ENCODE results near the gene RAB26.
A peak's percentile ranks its signal among the peaks of the same experiment; 100 is the strongest.

RAB26 gene

DNA sequence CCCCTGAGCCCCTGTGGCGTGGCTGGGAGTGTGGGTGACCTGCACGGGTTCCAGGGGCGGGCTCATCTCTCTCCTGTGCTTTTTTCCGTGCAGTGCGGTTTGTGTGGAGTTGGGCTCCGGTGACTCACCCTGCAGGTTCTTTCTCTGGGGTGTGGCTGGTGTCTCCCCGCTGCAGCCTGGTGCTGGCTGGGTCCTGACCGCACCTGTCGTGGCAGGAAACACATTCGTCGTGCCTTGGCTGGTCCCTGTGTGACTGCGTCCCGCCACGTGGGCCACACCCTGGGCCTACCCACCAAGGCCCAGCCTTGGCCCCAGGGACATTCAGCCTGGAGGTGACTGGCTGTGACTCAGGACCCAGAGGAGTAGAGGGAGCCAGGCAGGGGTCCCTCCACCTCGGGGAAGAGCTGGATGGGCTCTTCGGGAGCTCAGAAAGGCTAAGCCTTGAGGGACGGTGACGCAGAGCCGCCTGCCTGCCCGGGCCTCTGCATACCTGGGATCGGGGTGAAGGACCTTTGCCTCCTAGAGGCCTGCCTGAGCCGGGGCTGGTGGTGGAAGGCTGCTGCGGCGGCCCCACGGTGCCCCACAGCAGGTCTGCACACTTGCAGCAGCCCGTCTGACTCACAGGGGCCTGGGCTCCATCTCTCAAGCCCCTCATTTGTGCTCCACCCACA, 14.9 kb downstream of the RAB26 start:
- DNase-seq, result no peak

DNA sequence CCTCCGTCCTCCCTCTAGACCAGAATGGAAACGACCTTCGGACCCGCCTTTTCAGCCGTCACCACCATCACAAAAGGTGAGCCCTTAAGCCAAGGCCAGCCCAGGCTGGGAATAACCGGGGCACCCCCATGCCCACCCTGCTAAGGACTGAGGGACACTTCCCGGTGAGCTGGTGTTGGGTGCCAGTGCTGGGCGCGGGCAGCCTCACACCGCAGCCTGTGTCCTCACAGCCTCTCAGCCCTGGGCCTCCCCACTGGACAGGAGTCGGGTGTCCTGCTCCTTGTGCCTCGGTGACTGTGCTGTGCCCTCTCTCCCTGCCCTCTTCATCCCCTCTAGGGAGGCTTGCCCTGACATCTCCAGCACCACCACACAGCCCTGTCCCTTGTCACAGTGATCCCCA, 17.4 kb downstream of the RAB26 start:
- DNase-seq, result no peak

DNA sequence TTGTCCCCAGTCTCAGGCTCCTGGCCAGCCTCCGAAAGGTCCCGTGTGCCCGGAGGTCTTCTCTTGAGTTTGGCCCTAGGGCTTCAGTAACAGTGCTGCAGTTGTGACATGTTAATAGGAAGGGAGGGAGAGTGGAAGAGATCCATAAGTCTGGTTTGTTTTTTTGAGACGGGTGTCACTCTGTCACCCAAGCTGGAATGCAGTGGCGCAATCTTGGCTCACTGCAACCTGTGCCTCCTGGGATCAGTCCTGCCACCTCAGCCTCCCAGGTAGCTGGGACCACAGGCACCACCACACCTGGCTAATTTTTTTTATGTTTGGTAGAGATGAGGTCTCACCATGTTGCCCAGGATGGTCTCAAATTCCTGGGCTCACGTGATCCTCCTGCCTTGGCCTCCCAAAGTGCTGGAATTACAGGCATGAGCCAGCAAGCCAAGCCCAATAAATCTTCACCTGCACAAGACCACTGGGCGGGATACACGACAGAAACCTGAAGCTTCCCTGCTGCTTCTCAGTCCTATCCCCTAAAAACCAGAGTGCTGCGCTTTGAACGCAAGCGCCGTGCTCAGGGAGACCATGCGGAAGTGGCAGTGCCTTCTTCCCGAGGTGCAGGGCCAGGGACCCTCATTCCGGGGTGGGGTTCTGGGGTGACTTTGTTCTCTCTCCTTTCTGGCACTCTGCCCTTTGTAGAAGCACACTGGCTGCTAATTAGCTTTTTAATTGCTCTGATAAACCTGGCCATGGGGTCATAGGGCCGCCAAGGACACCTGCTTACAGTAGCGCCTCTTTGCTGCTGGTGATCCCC, 18.0 kb downstream of the RAB26 start:
- no peak for DNase-seq

DNA sequence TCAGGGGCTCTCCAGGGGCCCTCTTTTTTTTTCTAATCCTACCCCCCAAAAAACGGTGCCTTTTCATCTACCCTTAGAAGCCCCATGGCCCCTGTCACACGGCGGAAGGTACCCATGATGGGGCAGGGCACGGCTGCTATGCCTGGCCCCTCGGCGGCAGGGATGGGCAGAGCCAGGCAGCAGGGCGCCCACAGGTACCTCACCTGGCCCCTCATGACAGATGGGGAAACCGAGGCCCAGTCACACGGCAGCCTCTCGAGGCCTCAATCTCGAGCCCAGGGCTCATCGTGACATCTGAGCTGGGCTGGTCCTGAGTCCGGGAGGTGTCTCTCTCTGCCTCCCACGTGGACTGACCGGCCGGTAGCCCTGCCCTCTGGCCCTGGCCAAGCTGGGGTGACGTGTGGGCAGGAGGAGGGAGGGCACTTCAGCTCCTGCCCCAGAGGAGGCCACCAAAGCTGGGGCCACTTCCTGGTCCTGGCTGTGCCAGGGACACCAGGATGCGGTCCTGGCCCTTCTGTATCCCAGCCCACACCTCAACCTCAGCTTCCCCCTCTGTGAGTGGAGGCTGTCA, 18.7 kb downstream of the RAB26 start:
- no peak for DNase-seq

DNA sequence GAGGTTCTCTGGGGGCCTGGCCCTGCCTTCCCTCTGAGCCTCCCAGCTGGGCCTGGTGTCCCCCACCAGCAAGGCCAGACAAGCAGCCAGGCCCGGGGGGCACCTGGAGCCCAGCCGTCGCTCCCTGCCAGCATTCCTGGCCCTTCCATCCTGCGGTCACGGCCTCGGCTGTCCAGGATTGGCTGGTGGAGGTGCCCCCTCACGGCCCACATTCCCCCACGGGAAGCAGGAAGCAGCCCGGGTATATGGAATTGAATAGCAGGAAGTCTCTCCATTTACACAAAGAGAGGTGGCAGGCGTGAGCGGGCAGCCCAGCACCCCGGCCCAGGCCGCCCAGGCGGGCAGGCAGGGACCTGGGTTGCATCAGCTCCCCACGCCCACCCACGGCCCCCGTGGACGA, 21.7 kb downstream of the RAB26 start:
- DNase-seq, result no peak

DNA sequence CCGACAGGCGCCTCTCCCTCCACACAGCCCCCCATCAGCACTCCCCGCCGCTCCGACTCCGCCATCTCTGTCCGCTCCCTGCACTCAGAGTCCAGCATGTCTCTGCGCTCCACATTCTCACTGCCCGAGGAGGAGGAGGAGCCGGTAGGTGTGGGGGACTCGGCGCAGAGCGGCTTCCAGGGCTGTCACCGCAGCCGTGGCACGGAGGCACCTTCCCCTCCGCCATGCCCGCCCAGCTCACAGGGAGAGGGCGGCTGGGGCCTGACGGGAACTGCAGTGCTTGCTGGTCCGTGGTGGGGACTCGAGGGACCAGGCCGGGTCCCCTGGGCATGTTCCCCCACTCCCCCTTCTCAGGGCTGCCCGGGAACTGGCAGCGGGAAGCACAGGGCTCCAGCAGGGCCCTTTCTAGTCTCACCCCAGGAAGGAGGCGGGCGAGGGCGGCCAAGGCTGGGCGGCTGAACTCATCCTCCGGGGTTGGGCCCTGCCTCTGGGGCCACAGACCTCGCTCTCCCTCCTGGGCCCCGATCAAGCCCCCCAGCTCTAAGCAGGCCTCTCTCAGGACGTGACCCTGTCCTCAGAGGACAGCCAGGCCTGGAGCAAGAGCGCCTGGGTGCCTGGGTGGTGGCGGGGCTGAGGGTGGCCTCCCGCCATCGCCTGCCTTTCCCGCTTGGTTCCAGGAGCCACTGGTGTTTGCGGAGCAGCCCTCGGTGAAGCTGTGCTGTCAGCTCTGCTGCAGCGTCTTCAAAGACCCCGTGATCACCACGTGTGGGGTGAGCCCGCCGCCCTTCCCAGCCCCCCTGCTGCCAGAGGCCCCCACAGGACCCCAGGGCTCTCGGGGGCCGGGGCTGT, 22.4 kb downstream of the RAB26 start:
- DNase-seq, result no peak

DNA sequence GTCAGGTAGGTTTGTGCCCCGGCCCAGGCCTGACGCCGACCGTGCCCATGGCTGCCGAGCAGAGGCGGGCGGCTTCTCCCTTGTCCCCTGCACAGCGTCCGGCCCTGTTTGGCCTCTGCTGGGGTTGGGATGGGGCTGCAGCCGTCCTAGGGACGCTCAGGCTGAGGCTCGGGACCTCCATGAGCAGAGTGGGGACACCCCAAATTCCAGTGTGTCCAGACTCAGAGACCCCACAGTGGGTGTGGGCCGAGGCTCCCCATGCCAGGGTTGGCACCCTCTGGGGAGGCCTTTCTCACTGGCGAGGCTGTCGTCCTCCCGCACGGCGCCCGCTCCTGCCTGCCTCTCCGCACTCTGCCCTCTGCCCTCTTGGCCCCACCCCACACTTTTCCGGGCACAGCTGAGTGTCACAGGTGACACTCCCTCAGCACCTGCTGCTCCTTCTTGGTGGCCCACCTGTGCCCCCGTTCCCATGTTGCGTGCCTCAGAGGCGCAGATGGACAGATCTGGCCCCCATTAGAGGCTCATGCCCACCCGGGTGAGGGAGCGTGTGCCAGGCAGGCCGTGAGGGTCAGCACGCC, 23.3 kb downstream of the RAB26 start:
- DNase-seq, result no peak

DNA sequence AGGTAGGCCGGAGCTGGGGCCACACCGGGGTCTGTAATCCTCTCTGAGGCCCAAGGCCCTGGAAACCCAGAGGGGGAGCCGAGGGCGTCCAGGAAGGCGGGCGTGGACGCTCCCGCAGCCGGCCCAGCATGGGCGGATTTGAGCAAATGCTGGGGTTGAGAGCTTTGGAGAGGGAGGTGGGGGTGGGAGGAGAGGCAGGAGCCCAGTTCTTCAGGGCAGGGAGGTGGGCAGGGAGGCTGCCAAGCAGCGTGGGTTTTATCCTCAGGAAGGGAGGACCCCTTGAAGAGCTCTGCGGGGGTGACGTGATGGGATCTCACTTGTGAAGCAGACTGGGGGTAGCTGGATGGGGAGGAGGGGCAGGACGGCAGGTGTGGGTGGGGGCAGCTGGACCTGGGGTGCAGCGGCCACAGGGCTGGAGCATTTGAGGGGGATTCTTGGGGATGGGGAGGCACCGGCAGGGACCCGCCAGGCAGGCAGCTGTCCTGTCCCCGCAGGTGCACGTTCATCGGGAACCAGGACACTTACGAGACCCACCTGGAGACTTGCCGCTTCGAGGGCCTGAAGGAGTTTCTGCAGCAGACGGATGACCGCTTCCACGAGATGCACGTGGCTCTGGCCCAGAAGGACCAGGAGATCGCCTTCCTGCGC, 24.4 kb downstream of the RAB26 start:
- DNase-seq, result no peak

DNA sequence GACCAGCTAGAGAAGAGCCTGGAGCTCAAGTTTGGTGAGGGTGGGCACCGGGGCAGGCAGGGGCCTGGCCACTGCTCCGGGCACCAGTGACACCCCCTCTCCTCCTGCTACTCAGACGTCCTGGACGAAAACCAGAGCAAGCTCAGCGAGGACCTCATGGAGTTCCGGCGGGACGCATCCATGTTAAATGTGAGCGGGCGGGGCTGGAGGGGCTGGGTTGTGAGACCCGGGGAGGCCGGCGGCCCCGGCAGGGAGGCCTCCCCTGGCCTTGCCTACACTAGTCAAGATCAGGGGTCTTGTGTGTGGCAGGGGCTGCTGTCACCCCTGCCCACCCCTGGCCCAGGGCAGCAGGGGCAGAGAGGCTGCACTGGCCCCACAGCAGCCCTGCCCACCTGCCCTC, 24.9 kb downstream of the RAB26 start:
- DNase-seq, result no peak

DNA sequence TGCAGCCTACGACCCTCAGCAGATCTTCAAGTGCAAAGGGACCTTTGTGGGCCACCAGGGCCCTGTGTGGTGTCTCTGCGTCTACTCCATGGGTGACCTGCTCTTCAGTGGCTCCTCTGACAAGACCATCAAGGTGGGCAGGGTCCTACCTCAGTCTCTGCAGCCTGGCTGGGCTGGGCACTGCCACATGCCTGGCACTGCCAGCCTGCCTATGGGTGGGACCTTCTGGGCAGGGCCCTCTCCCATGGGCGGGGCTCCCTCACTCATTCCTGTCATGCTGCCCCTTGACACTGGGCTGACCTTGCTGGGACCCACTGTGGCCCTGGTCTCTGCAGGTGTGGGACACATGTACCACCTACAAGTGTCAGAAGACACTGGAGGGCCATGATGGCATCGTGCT, 25.5 kb downstream of the RAB26 start:
- DNase-seq, result no peak

DNA sequence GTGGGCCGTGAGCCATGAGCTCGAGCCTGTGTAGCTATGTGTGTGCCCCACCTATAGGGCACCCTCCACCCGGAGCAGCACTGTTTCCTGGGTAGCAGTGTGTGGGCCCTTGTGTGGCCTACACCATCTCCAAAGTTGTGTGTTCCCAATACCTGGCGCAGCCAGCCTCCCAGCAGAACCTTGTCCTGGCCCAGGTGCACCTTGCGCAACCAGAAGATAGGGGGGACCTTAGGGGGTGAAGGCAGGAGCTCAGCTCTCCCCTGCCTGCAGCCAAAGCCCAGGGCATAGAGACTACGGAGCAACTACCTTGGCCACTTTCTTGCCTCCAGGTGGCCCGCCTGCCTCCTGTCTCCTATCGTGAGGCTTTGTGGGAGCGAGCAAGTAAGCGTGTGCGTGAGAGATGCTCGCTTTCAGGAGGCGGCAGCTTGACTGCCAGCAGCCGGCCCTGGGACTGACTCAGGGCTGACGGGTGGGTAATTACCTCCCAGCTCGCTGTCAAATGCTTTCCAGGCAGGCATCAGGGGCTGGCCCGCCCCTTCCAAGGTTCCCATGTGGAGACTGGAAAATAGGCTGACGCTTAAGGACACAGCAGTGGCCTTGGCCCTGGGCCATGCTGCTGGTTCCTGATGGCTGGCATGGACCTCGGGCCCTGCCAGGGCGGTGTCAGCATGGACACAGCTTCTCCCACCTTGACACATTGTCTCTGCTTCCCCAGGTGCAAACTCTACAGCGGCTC, 26.1 kb downstream of the RAB26 start:
- no peak for DNase-seq

DNA sequence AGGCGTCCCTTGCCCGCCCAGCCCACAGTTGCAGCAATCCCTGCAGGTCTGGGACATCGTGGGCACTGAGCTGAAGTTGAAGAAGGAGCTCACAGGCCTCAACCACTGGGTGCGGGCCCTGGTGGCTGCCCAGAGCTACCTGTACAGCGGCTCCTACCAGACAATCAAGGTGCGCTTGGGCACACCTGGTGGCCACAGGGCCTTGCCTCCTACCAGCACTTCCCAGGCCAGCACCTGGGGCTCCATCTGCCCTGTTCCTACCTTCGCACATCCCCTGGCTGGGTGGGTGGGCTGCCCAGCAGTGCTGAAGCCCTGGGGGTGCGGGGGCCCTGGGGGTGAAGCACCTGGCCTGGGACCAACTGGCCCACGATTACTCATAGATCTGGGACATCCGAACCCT, 27.0 kb downstream of the RAB26 start:
- DNase-seq, result no peak

DNA sequence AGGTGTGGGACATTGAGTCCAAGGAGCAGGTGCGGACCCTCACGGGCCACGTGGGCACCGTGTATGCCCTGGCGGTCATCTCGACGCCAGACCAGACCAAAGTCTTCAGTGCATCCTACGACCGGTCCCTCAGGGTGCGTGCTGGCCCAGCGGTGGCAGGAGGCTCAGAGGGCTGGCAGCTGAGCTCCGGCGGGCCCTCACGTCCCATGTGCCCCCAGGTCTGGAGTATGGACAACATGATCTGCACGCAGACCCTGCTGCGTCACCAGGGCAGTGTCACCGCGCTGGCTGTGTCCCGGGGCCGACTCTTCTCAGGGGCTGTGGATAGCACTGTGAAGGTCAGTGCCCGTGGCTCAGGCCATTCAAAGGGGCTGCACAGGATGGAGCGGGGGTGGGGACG, 27.6 kb downstream of the RAB26 start:
- DNase-seq, result no peak

DNA sequence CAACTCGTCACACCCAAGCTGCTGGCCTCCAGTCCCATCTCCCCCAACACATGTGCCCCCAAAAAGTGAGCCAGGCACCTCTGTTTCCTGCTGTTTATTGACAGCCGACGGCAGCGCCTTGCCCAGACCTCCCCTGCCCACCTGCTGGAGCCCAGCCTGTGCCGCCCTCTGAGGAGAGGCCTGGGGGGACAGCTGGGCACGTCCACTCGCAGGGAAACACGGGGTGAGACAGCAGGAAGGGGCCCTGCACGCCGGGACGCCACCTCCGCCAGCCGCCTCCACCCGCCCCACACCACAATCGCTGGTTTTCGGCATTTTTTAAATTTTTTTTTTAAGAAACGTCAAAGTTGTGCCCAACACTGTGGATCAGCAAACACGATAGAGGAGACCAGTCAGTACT, 28.7 kb downstream of the RAB26 start:
- DNase-seq, result no peak

DNA sequence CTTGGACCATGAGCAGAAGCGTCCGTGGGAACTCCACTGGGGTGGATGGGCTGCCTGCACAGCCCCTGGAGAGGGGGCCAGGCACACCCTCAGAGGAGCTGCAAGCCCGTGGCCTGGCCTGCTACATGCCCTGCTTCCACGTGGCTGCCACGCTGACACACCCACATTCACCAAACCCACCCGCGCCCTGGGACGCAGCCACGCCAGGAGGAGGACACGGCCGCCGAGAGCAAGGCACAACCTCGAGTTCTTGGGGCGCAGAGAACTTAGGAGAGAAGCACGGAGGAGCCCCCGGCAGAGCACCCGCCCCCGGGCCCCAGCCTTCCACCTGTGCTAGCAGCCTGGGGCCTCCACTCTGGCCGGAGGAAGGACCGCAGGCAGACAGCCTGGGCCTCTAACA, 29.1 kb downstream of the RAB26 start:
- DNase-seq, result no peak

DNA sequence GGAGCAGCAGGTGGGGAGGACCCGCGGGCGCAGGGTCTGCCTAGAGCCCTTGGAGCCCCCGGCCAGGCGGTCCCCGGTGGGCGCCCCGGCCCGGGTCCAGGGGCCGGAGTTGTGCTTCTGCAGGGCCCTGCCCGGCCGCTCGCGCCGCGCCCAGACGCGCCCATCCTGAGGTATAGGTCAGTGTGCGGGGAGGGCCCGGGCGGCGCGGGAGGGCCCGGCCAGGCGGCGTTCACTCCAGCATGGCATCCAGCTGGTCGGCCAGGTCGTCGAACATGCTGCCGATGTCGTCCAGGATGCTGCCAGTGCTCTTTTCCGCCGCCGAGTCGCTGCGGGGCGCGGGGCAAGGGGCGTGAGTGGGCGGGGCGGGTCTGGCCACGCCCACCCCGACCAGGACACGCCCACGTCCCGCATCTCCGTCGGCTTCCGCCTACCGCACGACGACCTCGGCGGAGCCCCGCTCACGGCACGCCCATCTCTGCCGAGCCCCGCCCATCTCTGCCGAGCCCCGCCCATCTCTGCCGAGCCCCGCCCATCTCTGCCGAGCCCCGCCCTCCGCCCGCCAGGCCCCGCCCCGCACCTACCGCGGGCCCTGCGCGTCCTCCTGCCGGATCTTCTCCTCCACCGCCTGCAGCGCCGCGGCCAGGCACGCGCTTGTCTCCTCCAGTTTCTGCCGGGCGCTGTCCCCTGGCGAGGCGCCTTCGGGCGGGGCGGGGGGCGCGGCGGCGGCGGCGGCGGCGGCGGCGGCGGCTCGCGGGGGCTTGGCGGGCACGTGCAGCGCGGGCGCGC, 30.1 kb downstream of the RAB26 start:
- peak in 1 of 2 experiments; percentile 9 for DNase-seq

DNA sequence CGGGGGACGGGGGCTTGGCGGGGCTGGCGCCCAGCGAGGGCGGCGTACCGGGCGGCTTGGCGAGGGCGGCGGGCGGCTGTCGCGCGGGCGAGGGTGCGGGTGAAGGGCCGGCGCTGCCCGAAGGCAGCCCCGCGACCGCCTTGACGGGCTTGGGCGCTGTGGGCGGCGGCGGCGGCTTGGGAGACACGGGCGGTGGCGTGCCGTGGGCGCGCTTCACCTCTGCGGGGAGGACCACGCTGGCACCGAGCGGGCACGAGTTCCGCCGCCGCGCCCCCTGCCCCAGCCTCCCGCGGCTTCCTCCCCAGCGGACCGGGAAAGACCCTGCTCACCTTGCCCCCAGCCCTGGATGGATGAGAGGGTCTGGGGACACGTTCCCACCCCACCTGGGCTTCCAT, 30.7 kb downstream of the RAB26 start:
- no peak for DNase-seq

DNA sequence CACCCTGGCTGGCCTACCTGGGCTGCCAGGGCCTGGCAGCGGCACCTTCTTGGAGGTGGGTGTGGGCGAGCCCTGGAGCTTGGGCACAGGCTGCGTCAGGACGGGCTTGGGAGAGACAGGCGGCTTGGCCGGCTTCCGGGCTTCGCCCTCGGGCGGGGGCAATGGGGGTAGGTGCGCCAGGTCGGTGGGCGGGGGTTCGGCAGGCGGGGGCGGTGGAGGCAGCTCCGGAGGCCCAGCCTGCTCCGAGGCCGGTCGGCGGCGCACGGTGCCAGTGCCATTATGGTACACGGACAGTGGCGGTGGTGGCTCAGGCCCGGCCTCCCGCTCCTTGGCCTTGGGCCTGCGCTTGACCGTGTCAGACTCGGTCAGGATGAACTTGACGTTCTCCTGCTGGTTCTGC, 31.2 kb downstream of the RAB26 start:
- no peak for DNase-seq

DNA sequence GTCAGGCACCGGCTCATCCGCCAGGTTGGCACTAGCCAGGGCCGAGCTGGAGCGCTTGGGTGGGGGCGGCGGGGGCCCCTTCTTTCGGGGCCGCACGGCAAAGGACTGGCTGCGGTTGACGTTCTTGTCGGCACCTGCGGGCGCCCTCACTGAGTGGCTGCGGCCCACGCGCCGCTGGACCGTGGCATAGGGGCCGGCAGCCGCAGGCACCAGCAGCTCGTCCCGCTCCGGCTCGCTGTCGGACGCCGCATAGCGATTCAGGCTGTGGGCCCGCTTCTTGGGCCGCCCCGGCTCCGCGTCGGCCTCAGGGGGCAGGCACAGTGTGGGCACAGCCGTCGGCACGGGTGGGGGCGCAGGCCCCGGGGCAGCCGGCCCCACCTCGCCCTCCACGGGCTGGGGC, 32.0 kb downstream of the RAB26 start:
- no peak for DNase-seq

DNA sequence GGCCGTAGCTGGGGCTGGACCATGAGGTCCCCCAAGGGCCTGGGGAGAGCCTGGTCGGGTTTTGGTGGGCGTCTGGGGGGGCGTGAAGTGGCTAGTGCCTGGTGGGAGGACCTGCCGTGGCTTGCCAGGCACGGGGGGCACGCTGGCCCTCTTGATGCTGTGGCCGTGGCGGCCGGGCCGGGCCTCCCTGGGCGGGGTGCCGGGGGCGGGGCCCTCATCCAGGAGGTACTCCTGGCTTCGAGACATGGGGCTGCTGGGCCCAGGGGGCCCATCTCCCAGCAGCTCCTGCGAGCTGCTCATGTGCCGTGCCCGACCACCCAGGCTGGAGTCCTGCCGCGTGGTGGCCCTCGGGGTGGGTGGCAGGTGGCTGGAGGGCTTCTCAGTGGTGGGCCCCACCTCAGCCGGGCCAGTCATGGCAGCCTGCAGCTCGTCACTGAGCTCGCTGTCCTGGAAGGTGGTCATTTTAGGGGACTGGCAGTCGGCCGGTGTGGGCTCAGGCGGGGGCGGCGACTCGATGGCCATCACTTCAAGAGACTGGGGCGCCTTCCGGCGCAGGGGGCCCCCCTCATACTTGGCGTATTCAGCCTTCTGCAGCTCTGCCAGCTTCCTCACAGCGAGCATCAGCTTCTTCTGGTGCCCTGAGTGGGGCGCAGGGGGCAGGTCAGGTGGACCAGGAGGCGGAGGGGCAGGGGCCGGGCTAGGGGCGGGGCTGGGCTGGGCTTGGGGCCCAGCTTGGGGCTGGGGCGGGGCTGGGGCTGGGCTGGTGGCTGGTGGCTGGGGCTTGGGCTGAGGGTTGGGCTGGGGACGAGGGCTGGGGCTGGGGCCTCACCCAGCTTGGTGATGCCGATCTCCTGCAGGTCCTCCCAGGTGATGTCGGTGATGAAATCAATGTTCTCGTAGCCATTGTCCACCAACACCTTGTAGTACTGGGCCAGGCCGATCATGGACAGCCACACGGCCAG, 32.8 kb downstream of the RAB26 start:
- DNase-seq, result no peak
